GM18517 (cell line): Measurements from ENCODE around the gene PRSS48.
A peak's percentile ranks its signal among the peaks of the same experiment; 100 is the strongest.
"Not testable (repeated sequence)": the region's sequence is repeated elsewhere in the genome, so short reads cannot be mapped to it uniquely, and the experiment has no call there.

Source experiments
- ATAC-seq: cut with Tn5 transposase; IDR thresholded peaks from one replicate; pipeline ENCODE4 v1.9.1; 2021; ENCODE audit warnings: mild to moderate bottlenecking, moderate library complexity; ENCODE audit not compliant: unreplicated experiment

The PRSS48 gene

GRCh38 chr4:151259752-151260151, 17.2 kb upstream of the PRSS48 start:
- no peak for ATAC-seq

GRCh38 chr4:151260526-151260925, 16.4 kb upstream of the PRSS48 start:
- ATAC-seq, result no peak

GRCh38 chr4:151263455-151263854, 13.5 kb upstream of the PRSS48 start:
- no peak for ATAC-seq

DNA sequence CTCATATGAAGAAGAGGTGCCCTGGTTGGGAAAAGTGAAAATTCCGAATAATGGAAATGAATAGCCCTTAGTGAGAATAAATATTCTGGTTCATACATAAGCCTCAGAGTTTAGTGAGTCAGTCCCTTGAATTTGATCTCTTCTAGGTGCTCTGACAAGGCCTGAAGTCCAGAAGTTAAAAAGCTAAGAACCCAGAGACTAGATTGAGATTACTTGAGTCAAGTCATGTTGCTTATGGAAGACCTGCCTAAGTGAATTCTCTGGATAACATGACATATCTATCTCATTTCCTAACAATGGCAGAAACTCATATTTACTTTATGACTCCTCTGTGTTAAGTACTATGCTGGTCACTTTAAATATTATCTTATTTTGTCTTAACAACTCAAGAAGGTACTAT, 10.5 kb upstream of the PRSS48 start:
- no peak for ATAC-seq

DNA sequence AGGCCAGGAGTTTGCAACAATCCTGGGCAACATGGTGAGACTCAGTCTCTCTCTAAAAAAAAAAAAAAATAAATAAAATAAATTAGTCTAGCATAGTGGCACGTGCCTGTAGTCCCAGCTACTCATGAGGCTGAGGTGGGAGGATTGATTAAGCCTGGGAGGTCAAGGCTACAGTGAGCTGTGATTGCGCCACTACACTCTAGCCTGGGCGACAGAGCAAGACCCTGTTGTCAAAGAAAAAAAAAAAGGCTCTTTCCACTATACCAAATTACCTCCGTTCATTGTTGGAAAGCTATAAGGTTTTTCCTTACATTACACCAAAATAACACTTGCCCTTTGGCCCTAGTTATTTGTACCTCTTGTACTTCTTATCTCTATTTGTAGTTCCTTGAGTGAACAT, 9.9 kb upstream of the PRSS48 start:
- no peak for ATAC-seq

GRCh38 chr4:151267822-151268535, 9.0 kb upstream of the PRSS48 start:
- no peak for ATAC-seq

GRCh38 chr4:151268905-151269304, 8.1 kb upstream of the PRSS48 start:
- ATAC-seq, result not testable (repeated sequence)

DNA sequence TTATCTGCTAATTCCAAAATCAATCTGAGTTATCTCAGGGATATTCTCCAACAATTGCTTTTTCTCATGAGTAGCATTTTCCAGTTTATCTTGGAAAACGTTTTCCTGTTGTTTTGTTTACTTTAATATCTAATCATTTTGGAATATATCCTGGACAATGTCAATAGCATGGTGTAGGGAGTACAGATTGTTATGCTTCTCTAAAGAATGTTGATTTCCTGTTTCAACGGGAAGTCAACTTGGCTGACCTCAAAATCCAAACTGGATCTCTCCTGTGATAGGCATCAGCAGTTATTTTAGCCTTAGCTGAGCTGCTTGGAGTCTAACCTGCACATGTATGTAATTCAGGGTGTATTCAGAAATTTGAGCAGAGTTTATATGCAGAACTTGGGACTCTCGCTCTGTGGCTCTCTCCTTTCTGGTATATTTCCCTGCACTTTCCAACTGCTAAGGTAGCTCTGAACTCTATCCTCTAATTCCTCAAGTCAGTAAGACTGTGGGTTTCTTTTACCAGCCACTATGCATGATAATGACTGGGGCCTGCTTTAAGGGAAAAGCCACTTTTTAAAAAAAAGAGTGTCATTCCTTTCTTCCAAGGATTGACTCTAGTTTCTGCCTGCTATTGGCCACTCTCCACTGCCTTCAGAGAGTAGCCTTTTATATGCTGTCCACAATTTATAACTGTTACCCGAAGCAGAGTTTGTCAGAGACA, 7.7 kb downstream of the PRSS48 start:
- no peak for ATAC-seq

GRCh38 chr4:151287409-151287808, 10.4 kb downstream of the PRSS48 start:
- no peak for ATAC-seq

DNA sequence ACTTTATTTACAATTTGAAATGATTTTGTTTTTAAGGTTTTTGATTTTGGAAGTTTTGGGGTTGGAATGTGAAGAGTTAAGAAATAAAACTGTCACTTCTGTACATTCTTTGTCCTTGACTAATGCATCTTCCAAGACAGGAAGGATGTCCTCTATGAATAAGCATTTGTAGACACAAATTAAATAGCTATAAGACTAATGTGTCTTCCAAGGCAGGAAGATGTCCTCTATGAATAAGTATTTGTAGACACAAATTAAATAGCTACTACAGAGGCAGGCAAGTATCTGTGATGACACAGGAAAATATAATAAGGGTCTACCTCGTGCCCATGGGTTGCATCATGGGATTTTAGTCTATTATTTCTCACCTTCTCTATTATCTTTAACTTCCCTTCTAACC, 14.5 kb downstream of the PRSS48 start:
- no peak for ATAC-seq

DNA sequence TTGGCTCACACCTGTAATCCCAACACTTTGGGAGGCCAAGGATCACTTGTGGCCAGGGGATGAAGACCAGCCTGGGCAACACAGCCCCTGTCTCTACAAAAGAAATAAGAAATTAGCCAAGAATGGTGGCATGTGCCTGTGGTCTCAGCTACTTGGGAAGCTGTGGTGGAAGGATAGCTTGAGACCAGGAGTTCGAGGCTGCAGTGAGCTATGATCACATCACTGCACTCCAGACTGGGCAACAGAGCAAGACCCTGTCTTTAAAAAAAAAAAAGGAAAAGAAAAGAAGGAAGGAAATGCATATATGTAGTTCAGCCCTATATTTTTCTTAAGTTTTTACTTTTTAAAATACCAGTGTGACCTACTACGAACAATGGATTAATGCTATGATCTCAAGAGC, 15.1 kb downstream of the PRSS48 start:
- no peak for ATAC-seq

DNA sequence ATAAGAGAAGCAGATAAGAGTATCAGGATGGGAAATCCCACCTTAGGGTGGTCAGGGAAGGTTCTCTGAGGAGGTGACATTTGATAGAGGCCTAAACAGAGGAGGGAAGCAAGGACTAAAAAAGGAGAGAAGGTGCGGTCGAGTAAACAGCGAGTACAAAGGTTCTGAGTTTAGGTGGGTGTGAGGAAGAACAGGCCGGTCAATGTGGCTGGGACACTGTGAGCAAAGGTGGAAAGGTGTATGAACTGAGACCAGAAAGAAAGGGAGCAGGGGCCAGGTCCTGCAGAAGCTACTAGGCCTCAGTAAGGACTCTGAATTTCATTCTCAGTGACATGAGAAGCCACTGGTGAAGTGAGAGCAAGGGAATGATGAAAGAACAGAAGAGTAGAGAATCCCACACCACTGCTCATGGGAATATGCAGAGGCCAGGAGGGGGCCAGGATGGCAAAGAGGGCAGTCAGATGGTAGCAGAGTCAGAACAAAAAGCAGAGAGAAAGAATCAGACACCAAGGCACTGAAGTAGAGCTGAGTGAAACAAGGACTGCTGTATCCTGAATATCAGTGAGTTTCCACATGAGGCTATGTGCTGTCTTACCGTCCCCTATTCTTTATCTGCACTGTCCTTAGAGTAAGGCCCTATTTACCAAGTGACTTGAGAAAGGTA, 18.0 kb downstream of the PRSS48 start:
- ATAC-seq, result no peak

DNA sequence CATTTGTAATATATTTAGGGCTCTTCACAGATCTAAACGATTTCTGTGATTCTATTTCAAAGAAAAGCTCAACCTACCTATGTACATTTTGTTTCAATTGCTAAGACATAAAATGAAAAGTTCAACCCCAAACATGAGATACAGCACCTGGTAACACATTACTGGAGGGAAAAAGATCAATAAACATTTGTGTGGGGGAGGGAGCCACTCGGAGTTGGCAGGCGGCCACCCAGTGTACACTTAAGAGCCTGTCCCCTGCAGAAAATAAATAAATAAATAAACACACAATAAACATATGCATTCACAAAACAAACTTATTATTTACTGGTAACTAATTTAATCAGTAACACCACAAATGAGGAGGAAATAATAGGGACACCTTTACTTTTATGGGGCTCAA, 19.3 kb downstream of the PRSS48 start:
- no peak for ATAC-seq

- no peak for ATAC-seq
Observed at GRCh38 chr4:151297170-151297569, 20.2 kb downstream of the PRSS48 start.

- no peak for ATAC-seq
Observed at GRCh38 chr4:151302432-151302831, 25.5 kb downstream of the PRSS48 start.

DNA sequence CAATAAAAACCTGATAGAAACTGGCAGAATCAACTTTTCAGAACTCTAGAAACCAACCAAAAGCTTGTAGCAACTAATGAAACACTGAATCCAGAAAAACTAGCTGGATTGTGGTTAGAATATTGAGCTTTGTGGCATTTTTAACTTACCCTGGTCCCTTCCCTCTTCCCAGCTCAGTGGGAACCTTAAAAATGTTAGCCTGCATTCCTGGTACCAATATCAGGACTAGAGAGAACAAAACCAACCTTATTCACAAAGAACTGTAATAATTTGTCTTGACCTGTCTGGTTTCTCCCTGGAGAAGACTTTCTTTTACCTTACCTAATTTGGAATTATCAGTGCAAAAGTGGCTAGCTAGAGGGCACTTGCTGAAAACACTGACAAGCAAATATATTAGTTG, 27.3 kb downstream of the PRSS48 start:
- no peak for ATAC-seq

DNA sequence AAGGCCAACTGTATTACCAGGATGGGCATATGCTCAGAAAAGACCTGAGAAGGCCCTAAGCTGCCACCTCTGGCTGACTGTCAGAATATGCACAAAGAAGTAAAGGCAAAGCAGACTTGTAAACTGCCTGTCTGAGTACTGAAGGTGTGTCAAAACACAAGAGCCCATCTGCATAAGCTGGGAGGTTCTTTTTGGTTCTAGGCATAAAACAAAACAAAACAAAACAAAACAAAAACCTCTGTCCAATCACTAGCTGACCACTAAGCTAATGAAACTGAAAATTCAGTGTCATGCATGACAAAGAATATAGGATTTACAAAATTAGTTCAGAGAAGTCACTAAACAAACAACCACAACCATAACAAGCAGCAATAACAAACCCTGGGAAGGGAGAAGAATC, 27.8 kb downstream of the PRSS48 start:
- ATAC-seq, result peak; percentile 86

DNA sequence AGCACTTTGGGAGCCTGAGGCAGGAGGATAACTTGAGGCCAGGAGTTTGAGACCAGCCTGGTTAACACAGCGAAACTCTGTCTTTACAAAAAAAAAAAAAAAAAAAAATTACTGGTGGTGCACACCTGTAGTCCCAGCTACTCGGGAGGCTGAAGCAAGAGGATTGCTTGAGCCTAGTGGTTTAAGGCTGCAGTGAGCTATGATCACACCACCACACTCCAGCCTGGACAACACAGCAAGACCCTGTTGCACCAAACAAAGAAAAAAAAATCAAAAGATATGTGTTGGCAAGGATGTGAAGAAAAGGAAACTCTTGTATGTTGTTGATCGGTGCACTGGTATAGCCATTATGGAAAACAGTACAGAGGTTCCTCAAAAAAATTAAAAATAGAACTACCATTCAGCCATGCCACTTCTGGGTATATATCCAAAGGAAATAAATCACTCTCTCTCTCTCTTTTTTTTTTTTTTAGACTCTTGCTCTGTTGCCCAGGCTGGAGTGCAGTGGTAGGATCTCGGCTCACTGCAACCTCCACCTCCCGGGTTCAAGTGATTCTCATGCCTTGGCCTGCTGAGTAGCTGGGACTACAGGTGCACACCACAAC, 33.3 kb downstream of the PRSS48 start:
- no peak for ATAC-seq

DNA sequence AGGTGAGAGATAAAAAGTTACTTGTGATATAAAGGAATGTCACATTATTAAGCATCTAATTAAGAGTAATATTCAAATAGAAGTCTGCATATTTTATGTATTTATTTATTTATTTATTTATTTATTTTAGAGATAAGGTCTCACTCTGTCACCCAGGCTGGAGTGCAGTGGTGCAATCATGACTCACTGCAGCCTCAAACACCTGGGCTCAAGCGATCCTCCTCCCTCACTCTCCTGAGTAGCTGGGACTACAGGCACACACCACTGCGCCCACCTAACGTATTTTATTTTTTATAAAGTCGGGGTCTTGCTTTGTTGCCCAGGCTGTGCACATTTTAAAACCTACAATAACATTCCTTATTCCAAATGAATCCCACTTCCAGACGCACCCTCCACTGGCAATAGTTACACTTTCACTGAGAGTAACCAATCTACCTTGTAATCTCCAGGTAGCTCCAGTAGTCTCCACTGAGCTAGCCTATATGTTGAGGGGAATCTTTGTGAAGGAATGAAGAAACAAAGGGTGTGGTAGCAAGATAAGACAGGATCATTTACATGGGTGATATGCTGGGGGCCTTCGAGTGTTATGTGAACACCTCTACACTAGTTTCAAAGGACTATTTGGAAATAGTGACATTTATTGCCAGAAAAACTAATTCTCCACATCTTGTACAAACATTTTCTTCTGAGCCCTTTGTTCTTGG, 36.5 kb downstream of the PRSS48 start:
- ATAC-seq, result no peak

DNA sequence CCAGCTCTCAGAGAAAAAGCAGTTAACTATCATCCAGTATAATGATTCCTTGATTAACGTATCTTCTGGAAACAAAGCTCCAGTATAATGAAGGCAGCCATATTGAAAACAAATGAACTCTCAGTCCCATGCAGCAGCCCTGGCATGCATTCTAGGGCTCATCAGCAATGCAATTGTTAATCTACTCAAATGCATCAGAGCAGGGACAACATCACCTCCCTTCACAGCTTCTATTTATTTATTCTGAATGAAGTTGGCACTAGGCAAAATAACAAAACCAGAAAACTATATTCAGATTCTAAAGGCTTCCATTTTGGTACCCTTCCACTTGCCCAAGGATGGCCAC, 37.0 kb downstream of the PRSS48 start:
- no peak for ATAC-seq

- no peak for ATAC-seq
Observed at GRCh38 chr4:151314479-151314878, 37.5 kb downstream of the PRSS48 start.
